ENCODE results near the gene STIM1.

DNA sequence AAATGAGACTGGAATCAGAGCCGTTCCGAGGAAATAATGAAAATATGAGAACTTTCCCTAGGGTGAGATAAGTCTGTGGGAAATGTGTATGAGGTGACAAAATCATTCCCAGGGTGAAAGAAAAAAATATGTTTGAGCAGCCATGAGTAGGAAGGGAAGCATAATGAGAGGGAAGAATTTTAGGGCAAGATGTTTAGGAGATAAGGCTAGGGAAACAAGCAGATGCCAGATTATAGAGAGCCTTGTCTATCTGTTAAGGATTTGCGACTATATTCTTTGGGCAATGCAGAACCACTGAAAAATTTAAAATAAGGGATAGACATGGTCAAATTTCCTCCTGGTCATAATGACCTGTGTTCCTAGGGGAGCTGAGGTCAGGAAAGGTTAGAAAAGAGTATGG lies 54.4 kb downstream of the STIM1 start:
- TF ChIP-seq, protein P1, sequence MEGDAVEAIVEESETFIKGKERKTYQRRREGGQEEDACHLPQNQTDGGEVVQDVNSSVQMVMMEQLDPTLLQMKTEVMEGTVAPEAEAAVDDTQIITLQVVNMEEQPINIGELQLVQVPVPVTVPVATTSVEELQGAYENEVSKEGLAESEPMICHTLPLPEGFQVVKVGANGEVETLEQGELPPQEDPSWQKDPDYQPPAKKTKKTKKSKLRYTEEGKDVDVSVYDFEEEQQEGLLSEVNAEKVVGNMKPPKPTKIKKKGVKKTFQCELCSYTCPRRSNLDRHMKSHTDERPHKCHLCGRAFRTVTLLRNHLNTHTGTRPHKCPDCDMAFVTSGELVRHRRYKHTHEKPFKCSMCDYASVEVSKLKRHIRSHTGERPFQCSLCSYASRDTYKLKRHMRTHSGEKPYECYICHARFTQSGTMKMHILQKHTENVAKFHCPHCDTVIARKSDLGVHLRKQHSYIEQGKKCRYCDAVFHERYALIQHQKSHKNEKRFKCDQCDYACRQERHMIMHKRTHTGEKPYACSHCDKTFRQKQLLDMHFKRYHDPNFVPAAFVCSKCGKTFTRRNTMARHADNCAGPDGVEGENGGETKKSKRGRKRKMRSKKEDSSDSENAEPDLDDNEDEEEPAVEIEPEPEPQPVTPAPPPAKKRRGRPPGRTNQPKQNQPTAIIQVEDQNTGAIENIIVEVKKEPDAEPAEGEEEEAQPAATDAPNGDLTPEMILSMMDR (IDR thresholded peaks at IDR 0.05) = no peak
- TF ChIP-seq POLR2A (IDR thresholded peaks at IDR 0.05; ENCODE audit: low read depth) = no peak

All from esophagus muscularis mucosa (tissue), 3 donors.